A673 (cell line): ENCODE data around the gene SLC25A19. TPM values are rescaled to one million over a fixed set of nuclear protein-coding genes. Genes with fewer than 3 reads are reported as not detected.

Source experiments
- BruUV-seq: library from RNA; stranded (reverse); fragments of 400-500 nt; replicated peaks from 2 replicates; lab custom pipeline; 2021; lab: Mats Ljungman, UMichigan
- CTCF ChIA-PET: fragments of 300-600 bp; sonication (Branson Sonifier 250); formaldehyde crosslinking; loops from one replicate; lab custom pipeline; 2022; ENCODE audit warnings: antibody characterized with exemption; lab: Charles Lee
- POLR2A ChIA-PET: fragments of 300-600 bp; sonication (Branson Sonifier 250); formaldehyde crosslinking; loops from one replicate; lab custom pipeline; 2022; ENCODE audit warnings: antibody characterized with exemption; ENCODE audit not compliant: low non-redundant PET; lab: Charles Lee
- DNase-seq: peaks from one replicate; pipeline ENCODE4 v3.0.0-alpha.2; 2015; ENCODE audit warnings: low spot score
- H3K27ac ChIP-seq: fragments of 200-600 bp; sonication (generic); 2 replicates; pipeline ENCODE4 v1.5.1; 2016; ENCODE audit warnings: mixed run types, low read depth, mild to moderate bottlenecking, mixed read lengths, antibody characterized with exemption, low read length; ENCODE audit not compliant: poor library complexity, severe bottlenecking
- H3K27me3 ChIP-seq: fragments of 200-600 bp; sonication (generic); replicated peaks from 2 replicates; pipeline ENCODE4 v1.6.1; 2017; ENCODE audit warnings: mixed run types, low read depth, mild to moderate bottlenecking, mixed read lengths, antibody characterized with exemption, low read length; ENCODE audit not compliant: insufficient read depth, poor library complexity
- H3K36me3 ChIP-seq: fragments of 200-600 bp; sonication (generic); 2 replicates; pipeline ENCODE4 v1.6.1; 2016; ENCODE audit warnings: mixed run types, mild to moderate bottlenecking, mixed read lengths, antibody characterized with exemption, low read length; ENCODE audit not compliant: insufficient read depth, poor library complexity, severe bottlenecking
- H3K4me1 ChIP-seq: fragments of 200-600 bp; sonication (generic); 2 replicates; pipeline ENCODE4 v1.6.1; 2017; ENCODE audit warnings: mixed run types, mild to moderate bottlenecking, mixed read lengths, antibody characterized with exemption, low read length; ENCODE audit not compliant: insufficient read depth, poor library complexity, severe bottlenecking
- H3K4me3 ChIP-seq: fragments of 200-600 bp; sonication (generic); 2 replicates; pipeline ENCODE4 v1.5.1; 2016; ENCODE audit warnings: low read depth, mixed run types, mild to moderate bottlenecking, mixed read lengths, low read length; ENCODE audit not compliant: poor library complexity, severe bottlenecking
- H3K9me3 ChIP-seq: fragments of 200-600 bp; sonication (generic); 2 replicates; pipeline ENCODE4 v1.6.1; 2016; ENCODE audit warnings: mixed run types, low read depth, mild to moderate bottlenecking, mixed read lengths, antibody characterized with exemption, low read length; ENCODE audit not compliant: poor library complexity, severe bottlenecking
- EZH2 ChIP-seq: fragments of 200-600 bp; sonication (generic); IDR thresholded peaks from 2 replicates; pipeline ENCODE4 v1.6.1; 2017; ENCODE audit warnings: borderline replicate concordance, low read depth, mild to moderate bottlenecking, mixed read lengths, antibody characterized with exemption, low read length; ENCODE audit not compliant: poor library complexity, severe bottlenecking
- intact Hi-C: fragments of 100-400 bp; cut with micrococcal nuclease; formaldehyde crosslinking; loops from one replicate; pipeline ENCODE4 v1.10.0; 2022; ENCODE audit not compliant: unreplicated experiment
- total RNA-seq: library from RNA; stranded (reverse); gene quantifications from 2 replicates; pipeline ENCODE4 v1.2.3, GENCODE V29; 2021
- TF ChIP-seq, protein P1 (sequence below): fragments of 300-800, 200-600 bp; sonication (generic); conservative IDR thresholded peaks from 2 replicates; pipeline ENCODE4 v1.5.1; 2017; ENCODE audit warnings: low read depth, mild to moderate bottlenecking, antibody characterized with exemption, low read length, moderate library complexity, mixed read lengths

The SLC25A19 gene
- total RNA-seq, 1 experiment from 2014 or later = 45.0 TPM

DNA sequence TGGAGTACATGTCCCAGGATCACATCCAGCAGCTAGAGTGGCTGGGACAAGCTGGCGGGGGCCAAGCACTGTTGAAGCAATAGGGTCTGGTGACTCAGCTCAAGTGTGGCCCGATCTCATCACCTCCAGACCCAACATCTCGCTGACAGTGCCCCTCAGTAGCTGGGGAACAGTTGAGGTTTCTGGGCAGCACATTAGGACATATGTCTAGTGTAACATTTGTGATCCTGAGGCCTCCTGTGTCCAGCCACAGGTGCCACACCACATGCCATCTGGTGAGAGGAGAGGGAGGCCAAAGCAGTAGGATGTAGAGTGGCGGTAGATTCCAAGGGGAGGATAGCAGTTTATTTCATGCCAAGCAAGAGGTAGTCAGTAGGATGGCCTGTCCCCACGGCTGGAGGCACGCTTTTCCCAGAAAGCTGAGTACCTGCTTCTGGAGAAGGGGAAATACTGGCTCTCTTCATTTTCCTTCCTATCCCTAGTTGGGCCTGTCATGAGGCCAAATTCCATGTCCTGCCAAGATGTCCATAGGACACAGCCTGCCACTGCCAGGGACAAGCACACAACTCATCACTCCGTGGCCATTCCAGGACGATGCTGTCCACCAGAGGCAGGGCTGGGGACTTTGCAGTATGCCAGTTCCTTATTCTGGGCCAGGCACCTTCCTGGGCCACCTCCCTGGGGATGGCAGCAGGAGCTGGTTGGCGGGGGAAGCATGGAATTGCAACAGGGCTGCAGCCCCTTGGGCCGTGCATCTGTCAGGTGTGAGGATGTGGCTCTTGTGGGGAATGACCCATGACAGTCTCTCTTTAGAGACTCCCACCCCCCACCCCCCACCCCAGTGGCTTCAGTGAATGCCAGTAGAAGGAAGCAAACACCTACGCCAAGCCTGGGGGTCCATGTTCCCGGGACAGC, 51.9 kb downstream of the SLC25A19 start:
- H3K27me3 ChIP-seq = no peaks in the 10 kb centered on the region
- intact Hi-C loops = no loop called here
- H3K9me3 ChIP-seq = no peaks in the 10 kb centered on the region
- TF ChIP-seq EZH2 = no peak
- TF ChIP-seq, protein P1, sequence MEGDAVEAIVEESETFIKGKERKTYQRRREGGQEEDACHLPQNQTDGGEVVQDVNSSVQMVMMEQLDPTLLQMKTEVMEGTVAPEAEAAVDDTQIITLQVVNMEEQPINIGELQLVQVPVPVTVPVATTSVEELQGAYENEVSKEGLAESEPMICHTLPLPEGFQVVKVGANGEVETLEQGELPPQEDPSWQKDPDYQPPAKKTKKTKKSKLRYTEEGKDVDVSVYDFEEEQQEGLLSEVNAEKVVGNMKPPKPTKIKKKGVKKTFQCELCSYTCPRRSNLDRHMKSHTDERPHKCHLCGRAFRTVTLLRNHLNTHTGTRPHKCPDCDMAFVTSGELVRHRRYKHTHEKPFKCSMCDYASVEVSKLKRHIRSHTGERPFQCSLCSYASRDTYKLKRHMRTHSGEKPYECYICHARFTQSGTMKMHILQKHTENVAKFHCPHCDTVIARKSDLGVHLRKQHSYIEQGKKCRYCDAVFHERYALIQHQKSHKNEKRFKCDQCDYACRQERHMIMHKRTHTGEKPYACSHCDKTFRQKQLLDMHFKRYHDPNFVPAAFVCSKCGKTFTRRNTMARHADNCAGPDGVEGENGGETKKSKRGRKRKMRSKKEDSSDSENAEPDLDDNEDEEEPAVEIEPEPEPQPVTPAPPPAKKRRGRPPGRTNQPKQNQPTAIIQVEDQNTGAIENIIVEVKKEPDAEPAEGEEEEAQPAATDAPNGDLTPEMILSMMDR = no peak
- H3K36me3 ChIP-seq = peaks cover 88% of the 10 kb centered on the region
- ChIA-PET CTCF (interaction anchor here (0.7 kb wide), 1 partner anchor 20 kb away, joined by 10 read pairs; no protein-coding TSS in a partner anchor), POLR2A (no interaction called here)
- DNase-seq = no peak
- peaks cover 6% of the 10 kb centered on the region for H3K4me1 ChIP-seq
- TSS peak; percentile 31 for BruUV-seq
- H3K4me3 ChIP-seq = no peak overlapping the region
- no peak overlapping the region for H3K27ac ChIP-seq

DNA sequence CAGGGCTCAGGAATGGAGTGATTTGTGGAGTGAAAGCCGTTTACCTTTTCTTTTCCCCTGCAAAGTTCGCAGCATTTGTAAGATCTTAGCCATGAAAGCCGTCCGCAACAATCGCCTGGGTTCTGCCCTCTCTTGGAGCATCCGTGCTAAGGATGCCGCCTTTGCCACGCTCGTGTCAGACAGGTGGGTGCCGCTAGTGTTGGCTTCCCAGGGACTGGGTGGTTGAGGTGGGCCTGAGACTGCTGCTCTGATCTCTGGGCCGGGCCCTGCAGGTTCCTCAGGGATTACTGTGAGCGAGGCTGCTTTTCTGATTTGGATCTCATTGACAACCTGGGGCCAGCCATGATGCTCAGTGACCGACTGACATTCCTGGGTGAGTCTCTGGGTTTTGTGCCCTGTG, 56.4 kb downstream of the SLC25A19 start:
- ChIA-PET CTCF (no interaction called here), POLR2A (no interaction called here)
- peaks cover 89% of the 10 kb centered on the region for H3K36me3 ChIP-seq
- no peak overlapping the region for H3K4me3 ChIP-seq
- no peak for DNase-seq
- intact Hi-C loops = no loop called here
- no TSS peak for BruUV-seq
- H3K27me3 ChIP-seq = no peaks in the 10 kb centered on the region
- no peaks in the 10 kb centered on the region for H3K4me1 ChIP-seq
- no peak for TF ChIP-seq EZH2
- TF ChIP-seq, protein P1 = no peak
- H3K9me3 ChIP-seq = no peaks in the 10 kb centered on the region
- no peak overlapping the region for H3K27ac ChIP-seq

DNA sequence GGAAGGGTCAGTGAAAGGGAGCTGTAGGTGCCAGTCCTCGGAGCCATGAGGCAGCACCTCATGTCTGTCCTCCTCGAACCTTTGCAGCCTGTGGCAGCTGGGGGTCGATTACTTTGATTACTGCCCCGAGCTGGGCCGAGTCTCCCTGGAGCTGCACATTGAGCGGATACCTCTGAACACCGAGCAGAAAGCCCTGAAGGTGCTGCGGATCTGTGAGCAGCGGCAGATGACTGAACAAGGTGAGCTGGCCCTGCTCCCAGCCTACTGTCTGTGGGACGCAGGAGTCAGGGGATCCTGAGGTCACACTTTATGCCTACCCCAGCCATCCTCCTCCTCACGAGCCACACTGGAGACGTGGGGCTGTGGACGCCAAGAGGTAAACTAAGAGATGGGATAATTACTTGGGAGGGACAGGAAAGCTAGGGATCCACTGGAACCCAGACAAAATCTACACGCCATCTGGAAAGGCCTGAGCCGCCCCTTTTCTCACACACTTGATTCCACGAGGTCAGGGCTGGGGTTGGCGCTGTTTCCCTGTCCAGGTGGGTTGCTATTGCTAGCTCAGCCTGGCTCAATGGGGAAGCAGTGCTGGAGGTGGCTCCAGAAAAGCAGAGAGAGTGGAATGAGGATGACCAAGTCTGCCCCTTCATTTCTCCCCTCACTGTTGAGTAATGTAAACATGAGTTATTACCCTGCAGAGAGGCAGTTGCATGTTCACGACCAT, 57.3 kb downstream of the SLC25A19 start:
- intact Hi-C loops = no loop called here
- no TSS peak for BruUV-seq
- H3K9me3 ChIP-seq = no peaks in the 10 kb centered on the region
- H3K36me3 ChIP-seq = peaks cover 86% of the 10 kb centered on the region
- POLR2A ChIA-PET = no interaction called here
- no peak overlapping the region for H3K4me3 ChIP-seq
- CTCF ChIA-PET = no interaction called here
- TF ChIP-seq, protein P1 = no peak
- no peak for TF ChIP-seq EZH2
- H3K27me3 ChIP-seq = no peaks in the 10 kb centered on the region
- no peaks in the 10 kb centered on the region for H3K4me1 ChIP-seq
- no peak for DNase-seq
- no peak overlapping the region for H3K27ac ChIP-seq
